Sigmoid colon (tissue), 7 donors: ENCODE results near the gene FBXL17. TPM values are rescaled to one million over a fixed set of nuclear protein-coding genes. Genes with fewer than 3 reads are reported as not detected.

Experiments
- DNase-seq: peaks from one replicate; pipeline ENCODE4 v3.0.0-alpha.2; 2019
- H3K27ac ChIP-seq, 4 donors: fragments of 200-600 bp; sonication (generic); one replicate each; pipeline ENCODE4 v1.5.1; 2016 to 2019; ENCODE audit warnings: mild to moderate bottlenecking in 1 of 4
- H3K27me3 ChIP-seq, 3 donors: fragments of 200-600 bp; sonication (generic); one replicate each; pipeline ENCODE4 v1.5.1; 2019; ENCODE audit warnings: mild to moderate bottlenecking in 1 of 3
- H3K36me3 ChIP-seq, 4 donors: fragments of 200-600 bp; sonication (generic); one replicate each; pipeline ENCODE4 v1.5.1; 2016 to 2019
- H3K4me1 ChIP-seq, 4 donors: fragments of 200-600 bp; sonication (generic); one replicate each; pipeline ENCODE4 v1.5.1; 2017 to 2019
- H3K4me3 ChIP-seq, 4 donors: fragments of 200-600 bp; sonication (generic); one replicate each; pipeline ENCODE4 v1.5.1; 2017 to 2019; ENCODE audit warnings: mild to moderate bottlenecking in 2 of 4, moderate library complexity in 1 of 4
- H3K9me3 ChIP-seq, 4 donors: fragments of 200-600 bp in 3 of 4; sonication (generic) in 3 of 4; one replicate each; pipeline versions ENCODE4 v1.5.1 to v1.6.1; 2013 to 2019
- CTCF ChIP-seq, 4 experiments: fragments of 450-650 bp in 3 of 4; fragments of 200-600 bp in 1 of 4; IDR thresholded peaks; one replicate each; pipeline ENCODE4 v1.5.1; 2016 to 2019; ENCODE audit warnings: antibody characterized with exemption in 4 of 4, mild to moderate bottlenecking in 3 of 4, moderate library complexity in 2 of 4
- EP300 ChIP-seq, 4 donors: sonication (generic); formaldehyde crosslinking; IDR thresholded peaks; one replicate each; pipeline ENCODE4 v1.6.1; 2017; ENCODE audit warnings: antibody characterized with exemption in 4 of 4
- POLR2A ChIP-seq, 2 donors: fragments of 450-650 bp; IDR thresholded peaks; one replicate each; pipeline ENCODE4 v1.6.1; 2016; ENCODE audit warnings: antibody characterized with exemption in 2 of 2, mild to moderate bottlenecking in 2 of 2, moderate library complexity in 2 of 2
- POLR2AphosphoS5 ChIP-seq, 4 donors: sonication (generic); formaldehyde crosslinking; IDR thresholded peaks; one replicate each; pipeline ENCODE4 v1.6.1; 2017; ENCODE audit warnings: antibody characterized with exemption in 4 of 4
- WGBS, 2 donors: extraction: QIAGEN DNeasy Blood & Tissue Kit; methylation state at CpG; one replicate each; pipeline ENCODE4 v1.1.7; 2013; 5-methylcytosine and 5-hydroxymethylcytosine counted together
- intact Hi-C: fragments of 100-400 bp; cut with DNase I; formaldehyde crosslinking; loops from one replicate; pipeline ENCODE4 v1.15.1; 2023
- polyA plus RNA-seq, 3 donors: library from polyadenylated mRNA; stranded (reverse); fragments of 200-250 nt; gene quantifications; one replicate each; pipeline ENCODE4 v1.2.3, GENCODE V29; 2013
- total RNA-seq, 4 donors: library from RNA; depleted of rRNA; stranded (reverse); fragments of >200 nt; gene quantifications; one replicate each; pipeline ENCODE4 v1.1.0, GENCODE V29; 2016
- donor health status: healthy with polysubstance abuse.
- donor health status: Bipolar disorder and iron deficiency.
- donor health status: healthy.

The FBXL17 gene
- total and polyA plus RNA-seq, 7 donors, result 8.2 to 22.5 (median 16.6) TPM

- TF ChIP-seq POLR2AphosphoS5 (IDR thresholded peaks at IDR 0.05) (no peak), POLR2A (IDR thresholded peaks at IDR 0.05) (no peak), CTCF (IDR thresholded peaks at IDR 0.05) (no peak), EP300 (IDR thresholded peaks at IDR 0.05) (no peak)
Measured at GRCh38 chr5:108222011-108222410, 159.9 kb downstream of the FBXL17 start.

GRCh38 chr5:108220834-108221233, 161.1 kb downstream of the FBXL17 start:
- H3K36me3 ChIP-seq, result no peaks in the 10 kb centered on the region
- H3K27ac ChIP-seq, result no peak overlapping the region
- 38 to 92% methylated on average over 1 of the region's 1 CpG for WGBS, 2 donors
- H3K27me3 ChIP-seq, result no peaks in the 10 kb centered on the region
- intact Hi-C loops, result no loop called here
- no peak overlapping the region for H3K4me3 ChIP-seq
- TF ChIP-seq CTCF (IDR thresholded peaks at IDR 0.05) (no peak), POLR2A (IDR thresholded peaks at IDR 0.05) (no peak), EP300 (IDR thresholded peaks at IDR 0.05) (no peak), POLR2AphosphoS5 (IDR thresholded peaks at IDR 0.05) (no peak)
- H3K9me3 ChIP-seq, result no peaks in the 10 kb centered on the region
- DNase-seq, result no peak
- H3K4me1 ChIP-seq, result no peaks in the 10 kb centered on the region

More at GRCh38 chr5:108222011-108222410, 159.9 kb downstream of the FBXL17 start:
- Histone ChIP-seq H3K27me3 (no peaks in the 10 kb centered on the region), H3K4me3 (no peak overlapping the region), H3K9me3 (no peaks in the 10 kb centered on the region), H3K27ac (no peak overlapping the region), H3K36me3 (no peaks in the 10 kb centered on the region), H3K4me1 (no peaks in the 10 kb centered on the region)
- DNase-seq, result no peak
- intact Hi-C loops, result no loop called here

- intact Hi-C loops, result no loop called here
- WGBS, 2 donors, result 89 to 92% methylated on average over 4 of the region's 4 CpGs
- no peak for TF ChIP-seq POLR2AphosphoS5 (IDR thresholded peaks at IDR 0.05)
- no peak for TF ChIP-seq CTCF (IDR thresholded peaks at IDR 0.05)
- TF ChIP-seq POLR2A (IDR thresholded peaks at IDR 0.05), result no peak
- TF ChIP-seq EP300 (IDR thresholded peaks at IDR 0.05), result no peak
- H3K4me3 ChIP-seq, result no peak overlapping the region
- no peaks in the 10 kb centered on the region for H3K9me3 ChIP-seq
- no peaks in the 10 kb centered on the region for H3K27me3 ChIP-seq
- H3K36me3 ChIP-seq, result no peaks in the 10 kb centered on the region
- peak overlapping the region in 1 of 4 donors; percentile 52 for H3K27ac ChIP-seq
- peaks cover 0 to 9% (median 7%) of the 10 kb centered on the region in 4 donors for H3K4me1 ChIP-seq
- DNase-seq, result no peak
Measured at GRCh38 chr5:108216890-108217289, 165.0 kb downstream of the FBXL17 start.

GRCh38 chr5:108214857-108215256, 167.0 kb downstream of the FBXL17 start:
- H3K4me1 ChIP-seq, result peaks cover 0 to 9% (median 7%) of the 10 kb centered on the region in 4 donors
- TF ChIP-seq POLR2AphosphoS5 (IDR thresholded peaks at IDR 0.05) (no peak), POLR2A (IDR thresholded peaks at IDR 0.05) (no peak), CTCF (IDR thresholded peaks at IDR 0.05) (no peak), EP300 (IDR thresholded peaks at IDR 0.05) (no peak)
- no peak overlapping the region for H3K4me3 ChIP-seq
- H3K27ac ChIP-seq, result no peak overlapping the region
- no peaks in the 10 kb centered on the region for H3K27me3 ChIP-seq
- H3K9me3 ChIP-seq, result no peaks in the 10 kb centered on the region
- no peak for DNase-seq
- no peaks in the 10 kb centered on the region for H3K36me3 ChIP-seq
- intact Hi-C loops, result no loop called here

GRCh38 chr5:108212775-108213346, 169.0 kb downstream of the FBXL17 start:
- TF ChIP-seq CTCF (IDR thresholded peaks at IDR 0.05) (no peak), EP300 (IDR thresholded peaks at IDR 0.05) (no peak), POLR2A (IDR thresholded peaks at IDR 0.05) (no peak), POLR2AphosphoS5 (IDR thresholded peaks at IDR 0.05) (no peak)
- intact Hi-C loops, result no loop called here
- no peaks in the 10 kb centered on the region for H3K9me3 ChIP-seq
- H3K36me3 ChIP-seq, result no peaks in the 10 kb centered on the region
- no peak for DNase-seq
- no peak overlapping the region for H3K27ac ChIP-seq
- H3K27me3 ChIP-seq, result no peaks in the 10 kb centered on the region
- WGBS, 2 donors, result 74 to 85% methylated on average over 3 of the region's 3 CpGs
- H3K4me1 ChIP-seq, result peaks cover 0 to 9% (median 7%) of the 10 kb centered on the region in 4 donors
- H3K4me3 ChIP-seq, result no peak overlapping the region
